ENCODE data around the gene ZNF641.

- TF ChIP-seq CTCF (IDR thresholded peaks at IDR 0.05; ENCODE audit: low read length), result no peak
- no peak for TF ChIP-seq EZH2 (IDR thresholded peaks at IDR 0.05; ENCODE audit: borderline replicate concordance, low read length)
These were observed 26.9 kb upstream of the ZNF641 start for GRCh38 chr12:48377646-48378045.
